ENCODE results near the gene STON1.
"Not testable (repeated sequence)": the region's sequence is repeated elsewhere in the genome, so short reads cannot be mapped to it uniquely, and the experiment has no call there.

STON1 gene

GRCh38 chr2:48620604-48621003 is 90.7 kb downstream of the STON1 start:
- no peak for DNase-seq

GRCh38 chr2:48622691-48623090 is 92.7 kb downstream of the STON1 start:
- DNase-seq: not testable (repeated sequence)

- no peak for DNase-seq
These were observed 94.7 kb downstream of the STON1 start for GRCh38 chr2:48624696-48625095.

- no peak for DNase-seq
These were observed 96.1 kb downstream of the STON1 start for GRCh38 chr2:48626047-48626446.

DNA sequence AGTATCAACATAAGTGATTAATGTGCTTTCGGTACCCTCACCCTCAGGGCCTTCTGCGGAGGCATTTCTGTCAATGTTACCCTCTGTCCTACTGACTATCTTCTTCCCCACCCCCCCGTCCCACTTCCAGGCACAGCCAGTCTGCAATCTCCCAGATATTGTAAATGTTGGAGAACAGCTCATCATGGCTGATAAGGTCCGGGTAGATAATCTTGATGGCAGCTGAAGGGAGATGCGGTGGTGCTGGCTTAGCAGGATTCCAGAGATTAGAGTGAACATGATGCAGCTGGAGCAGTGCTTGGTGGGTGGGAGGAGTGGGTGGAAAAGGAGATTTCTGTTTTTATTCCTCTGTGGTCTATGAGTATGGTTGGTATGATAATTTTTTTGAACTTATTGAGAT is 103.2 kb downstream of the STON1 start:
- DNase-seq: no peak

DNA sequence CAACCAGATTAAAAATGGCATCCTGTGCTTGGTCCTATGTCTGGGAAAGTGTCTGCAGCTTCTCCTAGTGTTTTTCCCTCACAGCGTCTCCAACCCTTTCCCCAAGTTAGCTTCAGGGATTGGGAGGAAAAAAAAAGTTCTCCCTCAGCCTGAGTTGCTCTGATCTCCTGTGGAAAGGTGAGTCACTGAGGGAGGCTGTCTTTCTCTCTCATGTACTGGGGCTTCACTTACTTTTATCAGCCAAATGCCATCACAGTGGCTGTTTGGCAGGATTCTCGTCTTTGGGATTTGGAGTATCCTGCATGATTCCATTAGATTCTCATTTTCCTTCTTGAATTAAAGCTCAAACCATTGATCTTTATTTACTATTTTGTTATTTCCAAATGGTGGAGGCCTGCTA is 105.8 kb downstream of the STON1 start:
- no peak for DNase-seq

DNA sequence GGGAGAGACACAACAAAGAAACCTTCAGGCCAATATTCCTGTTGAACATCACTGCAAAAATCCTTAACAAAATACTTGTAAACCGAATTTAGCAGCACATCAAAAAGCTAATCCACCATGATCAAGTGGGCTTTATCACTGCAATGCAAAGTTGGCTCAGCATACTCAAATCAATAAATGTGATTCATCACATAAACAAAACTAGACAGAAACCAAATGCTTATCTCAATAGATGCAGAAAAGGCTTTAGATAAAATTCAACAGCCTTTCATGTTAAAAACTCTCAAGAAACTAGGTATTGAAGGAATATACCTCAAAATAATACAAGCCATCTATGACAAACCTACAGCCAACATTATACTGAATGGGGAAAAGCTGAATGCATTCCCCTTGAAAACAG is 108.3 kb downstream of the STON1 start:
- no peak for DNase-seq

Data from NCI-H1092 (cell line).